Panc1 (cell line): ENCODE data around the gene USP8. TPM values are rescaled to one million over a fixed set of nuclear protein-coding genes. Genes with fewer than 3 reads are reported as not detected.
"Not testable (repeated sequence)": the region's sequence is repeated elsewhere in the genome, so short reads cannot be mapped to it uniquely, and the experiment has no call there.

ENCODE experiments used
- ATAC-seq: fragments of 200-7000 bp; cut with Tn5 transposase; 2 replicates; pipeline ENCODE4 v1.9.1; 2020; ENCODE audit warnings: mild to moderate bottlenecking, moderate library complexity
- BruUV-seq: library from RNA; stranded (reverse); fragments of 400-500 nt; replicated peaks from 2 replicates; lab custom pipeline; 2021; lab: Mats Ljungman, UMichigan
- CTCF ChIA-PET: fragments of 300-600 bp; sonication (Branson Sonifier 250); formaldehyde crosslinking; loops from one replicate; lab custom pipeline; 2022; ENCODE audit warnings: antibody characterized with exemption; lab: Charles Lee
- POLR2A ChIA-PET: fragments of 300-600 bp; sonication (Branson Sonifier 250); formaldehyde crosslinking; loops from one replicate; lab custom pipeline; 2022; ENCODE audit warnings: antibody characterized with exemption; lab: Charles Lee
- DNase-seq: peaks from one replicate; pipeline ENCODE4 v3.0.0-alpha.2; 2010; ENCODE audit warnings: low read depth, low spot score
- H3K27ac ChIP-seq: 2 replicates; pipeline ENCODE4 v1.5.1; 2011; ENCODE audit warnings: mild to moderate bottlenecking, low read length, inconsistent platforms
- H3K27me3 ChIP-seq: fragments of 200-500 bp; sonication (Bioruptor generic); 2 replicates; pipeline ENCODE4 v1.6.0; 2014; ENCODE audit warnings: low read length, inconsistent platforms; ENCODE audit not compliant: control insufficient read depth, insufficient read depth
- H3K36me3 ChIP-seq: fragments of 200-500 bp; sonication (Bioruptor generic); 2 replicates; pipeline ENCODE4 v1.5.1; 2014; ENCODE audit warnings: inconsistent platforms, mild to moderate bottlenecking, low read length, moderate library complexity; ENCODE audit not compliant: control insufficient read depth, insufficient read depth
- H3K4me1 ChIP-seq: 2 replicates; pipeline ENCODE4 v1.5.1; 2011; ENCODE audit warnings: inconsistent platforms, mild to moderate bottlenecking, low read length, moderate library complexity; ENCODE audit not compliant: control insufficient read depth, insufficient read depth
- H3K4me3 ChIP-seq, 2 experiments: 2 replicates each; pipeline ENCODE4 v1.5.1; 2011 to 2012; ENCODE audit warnings: low read depth in 2 of 2, low read length in 2 of 2, mild to moderate bottlenecking in 2 of 2, inconsistent platforms in 1 of 2, moderate library complexity in 1 of 2
- H3K9me3 ChIP-seq: fragments of 200-500 bp; sonication (Bioruptor generic); 2 replicates; pipeline ENCODE4 v1.5.1; 2014; ENCODE audit warnings: low read depth, mild to moderate bottlenecking, inconsistent platforms, low read length, moderate library complexity; ENCODE audit not compliant: control insufficient read depth, insufficient read depth
- POLR2AphosphoS5 ChIP-seq: IDR thresholded peaks from 2 replicates; pipeline ENCODE4 v1.6.1; 2012; ENCODE audit warnings: mild to moderate bottlenecking, low read depth, low read length, moderate library complexity
- SIN3A ChIP-seq: IDR thresholded peaks from 2 replicates; pipeline ENCODE4 v1.6.1; 2012; ENCODE audit warnings: low read depth, mild to moderate bottlenecking, low read length, moderate library complexity, borderline replicate concordance; ENCODE audit not compliant: insufficient read depth
- TCF7L2 ChIP-seq: IDR thresholded peaks from 2 replicates; pipeline ENCODE4 v1.6.1; 2011; ENCODE audit warnings: mild to moderate bottlenecking, low read depth, low read length, inconsistent platforms
- in situ Hi-C: cut with HindIII; loops from 2 replicates; pipeline ENCODE4 v1.10.0; 2016; ENCODE audit warnings: low sequenced_read_pairs, low pct_unique_long_range_greater_than_20kb
- intact Hi-C: fragments of 100-400 bp; cut with micrococcal nuclease; formaldehyde crosslinking; loops from one replicate; pipeline ENCODE4 v1.10.0; 2022; ENCODE audit not compliant: unreplicated experiment
- total RNA-seq: library from RNA; stranded (reverse); gene quantifications from one replicate; pipeline ENCODE4 v1.2.1, GENCODE V29; 2021; ENCODE audit not compliant: unreplicated experiment
- TF ChIP-seq, protein P1 (sequence below), 2 experiments: IDR thresholded peaks; 2 replicates each; pipeline ENCODE4 v1.6.1; 2011 to 2012; ENCODE audit warnings: low read depth in 2 of 2, control low read depth in 1 of 2, low read length in 1 of 2, mild to moderate bottlenecking in 1 of 2, moderate library complexity in 1 of 2; ENCODE audit not compliant: insufficient read depth in 1 of 2
- TF ChIP-seq, protein P2 (sequence below): fragments of 450-650 bp; IDR thresholded peaks from 2 replicates; pipeline ENCODE4 v1.5.1; 2017; ENCODE audit warnings: mild to moderate bottlenecking

Gene USP8
- total RNA-seq, 1 experiment from 2014 or later: 57.3 TPM

DNA sequence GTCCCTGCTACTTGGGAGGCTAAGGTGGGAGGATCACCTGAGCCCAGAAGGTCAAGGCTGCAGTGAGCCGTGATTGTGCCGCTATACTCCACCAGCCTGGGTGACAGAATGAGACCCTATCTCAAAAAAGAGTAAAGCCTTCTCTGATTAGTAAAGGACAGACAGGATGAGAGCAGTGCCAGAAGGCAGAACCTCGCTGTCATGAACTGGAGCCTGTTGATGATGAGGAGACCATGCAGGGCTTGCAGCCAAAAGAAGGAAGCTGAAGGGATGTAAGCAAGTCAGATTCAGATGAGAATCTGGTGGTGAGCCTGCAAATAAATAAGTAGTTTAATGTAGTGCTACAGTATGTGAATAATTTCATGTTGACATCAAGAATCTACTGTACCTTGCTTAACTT, 69.4 kb downstream of the USP8 start:
- H3K36me3 ChIP-seq: peaks cover 44% of the 10 kb centered on the region
- no peaks in the 10 kb centered on the region for H3K9me3 ChIP-seq
- H3K4me1 ChIP-seq: no peaks in the 10 kb centered on the region
- ChIA-PET POLR2A (no interaction called here), CTCF (no interaction called here)
- DNase-seq (no peak), ATAC-seq (no peak)
- intact Hi-C loops: no loop called here
- no peak overlapping the region for H3K4me3 ChIP-seq
- TF ChIP-seq, protein P1, sequence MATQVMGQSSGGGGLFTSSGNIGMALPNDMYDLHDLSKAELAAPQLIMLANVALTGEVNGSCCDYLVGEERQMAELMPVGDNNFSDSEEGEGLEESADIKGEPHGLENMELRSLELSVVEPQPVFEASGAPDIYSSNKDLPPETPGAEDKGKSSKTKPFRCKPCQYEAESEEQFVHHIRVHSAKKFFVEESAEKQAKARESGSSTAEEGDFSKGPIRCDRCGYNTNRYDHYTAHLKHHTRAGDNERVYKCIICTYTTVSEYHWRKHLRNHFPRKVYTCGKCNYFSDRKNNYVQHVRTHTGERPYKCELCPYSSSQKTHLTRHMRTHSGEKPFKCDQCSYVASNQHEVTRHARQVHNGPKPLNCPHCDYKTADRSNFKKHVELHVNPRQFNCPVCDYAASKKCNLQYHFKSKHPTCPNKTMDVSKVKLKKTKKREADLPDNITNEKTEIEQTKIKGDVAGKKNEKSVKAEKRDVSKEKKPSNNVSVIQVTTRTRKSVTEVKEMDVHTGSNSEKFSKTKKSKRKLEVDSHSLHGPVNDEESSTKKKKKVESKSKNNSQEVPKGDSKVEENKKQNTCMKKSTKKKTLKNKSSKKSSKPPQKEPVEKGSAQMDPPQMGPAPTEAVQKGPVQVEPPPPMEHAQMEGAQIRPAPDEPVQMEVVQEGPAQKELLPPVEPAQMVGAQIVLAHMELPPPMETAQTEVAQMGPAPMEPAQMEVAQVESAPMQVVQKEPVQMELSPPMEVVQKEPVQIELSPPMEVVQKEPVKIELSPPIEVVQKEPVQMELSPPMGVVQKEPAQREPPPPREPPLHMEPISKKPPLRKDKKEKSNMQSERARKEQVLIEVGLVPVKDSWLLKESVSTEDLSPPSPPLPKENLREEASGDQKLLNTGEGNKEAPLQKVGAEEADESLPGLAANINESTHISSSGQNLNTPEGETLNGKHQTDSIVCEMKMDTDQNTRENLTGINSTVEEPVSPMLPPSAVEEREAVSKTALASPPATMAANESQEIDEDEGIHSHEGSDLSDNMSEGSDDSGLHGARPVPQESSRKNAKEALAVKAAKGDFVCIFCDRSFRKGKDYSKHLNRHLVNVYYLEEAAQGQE (IDR thresholded peaks at IDR 0.05; ENCODE audit: insufficient read depth in 1 of 2, low read depth in 2 of 2, low read length in 1 of 2): no peak
- TF ChIP-seq POLR2AphosphoS5 (no peak), SIN3A (no peak), TCF7L2 (no peak)
- in situ Hi-C loops: no loop called here
- BruUV-seq: no TSS peak
- H3K27me3 ChIP-seq: no peaks in the 10 kb centered on the region
- no peak overlapping the region for H3K27ac ChIP-seq

DNA sequence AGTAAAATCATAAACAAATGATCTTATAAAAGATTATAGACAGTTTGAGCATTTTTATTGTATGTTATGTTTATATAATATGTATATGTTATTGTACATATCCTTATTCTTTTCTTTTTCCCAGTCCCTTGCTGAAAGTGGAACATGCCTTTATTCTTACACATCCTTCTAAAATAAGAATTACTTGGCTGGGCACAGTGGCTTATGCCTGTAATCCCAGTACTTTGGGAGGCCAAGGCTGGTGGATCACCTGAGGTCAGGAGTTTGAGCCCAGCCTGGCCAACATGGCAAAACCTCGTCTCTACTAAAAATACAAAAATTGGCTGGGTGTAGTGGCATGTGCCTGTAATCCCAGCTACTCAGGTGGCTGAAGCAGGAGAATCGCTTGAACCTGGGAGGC, 70.3 kb downstream of the USP8 start:
- BruUV-seq, intact Hi-C loops, H3K4me3 ChIP-seq, DNase-seq, POLR2A ChIA-PET, H3K4me1 ChIP-seq, H3K27ac ChIP-seq, ATAC-seq, H3K27me3 ChIP-seq, H3K9me3 ChIP-seq, in situ Hi-C loops: not testable (repeated sequence)
- peaks cover 50% of the 10 kb centered on the region for H3K36me3 ChIP-seq
- CTCF ChIA-PET: interaction anchor here (0.7 kb wide), 1 partner anchor 231 kb away, joined by 5 read pairs; no protein-coding TSS in a partner anchor

DNA sequence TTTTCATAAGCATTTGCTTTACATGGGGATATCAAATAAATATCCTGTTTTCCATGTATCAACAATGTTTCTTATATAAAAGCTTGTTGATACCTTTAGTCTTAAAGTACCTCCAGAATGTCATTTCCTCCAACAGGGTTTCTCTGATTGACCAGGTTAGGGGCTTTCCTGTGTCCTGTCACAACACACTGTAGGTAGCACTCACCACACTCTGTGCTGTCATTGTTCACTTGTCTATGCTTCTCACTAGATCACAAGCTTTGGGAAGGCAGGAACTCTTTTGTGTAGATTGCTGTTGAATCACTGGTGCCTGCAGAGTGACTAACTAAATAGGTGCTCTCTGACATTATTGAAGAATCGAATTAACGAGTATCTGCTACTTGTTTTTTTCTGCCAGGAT, 72.5 kb downstream of the USP8 start:
- ATAC-seq (no peak), DNase-seq (no peak)
- BruUV-seq: no TSS peak
- no peak overlapping the region for H3K27ac ChIP-seq
- no peaks in the 10 kb centered on the region for H3K9me3 ChIP-seq
- no peaks in the 10 kb centered on the region for H3K27me3 ChIP-seq
- CTCF ChIA-PET: interaction anchor here (0.8 kb wide), 1 partner anchor 68 kb away, joined by 3 read pairs; no protein-coding TSS in a partner anchor
- TF ChIP-seq SIN3A: no peak
- no peak for TF ChIP-seq TCF7L2
- TF ChIP-seq POLR2AphosphoS5: no peak
- TF ChIP-seq, protein P2, sequence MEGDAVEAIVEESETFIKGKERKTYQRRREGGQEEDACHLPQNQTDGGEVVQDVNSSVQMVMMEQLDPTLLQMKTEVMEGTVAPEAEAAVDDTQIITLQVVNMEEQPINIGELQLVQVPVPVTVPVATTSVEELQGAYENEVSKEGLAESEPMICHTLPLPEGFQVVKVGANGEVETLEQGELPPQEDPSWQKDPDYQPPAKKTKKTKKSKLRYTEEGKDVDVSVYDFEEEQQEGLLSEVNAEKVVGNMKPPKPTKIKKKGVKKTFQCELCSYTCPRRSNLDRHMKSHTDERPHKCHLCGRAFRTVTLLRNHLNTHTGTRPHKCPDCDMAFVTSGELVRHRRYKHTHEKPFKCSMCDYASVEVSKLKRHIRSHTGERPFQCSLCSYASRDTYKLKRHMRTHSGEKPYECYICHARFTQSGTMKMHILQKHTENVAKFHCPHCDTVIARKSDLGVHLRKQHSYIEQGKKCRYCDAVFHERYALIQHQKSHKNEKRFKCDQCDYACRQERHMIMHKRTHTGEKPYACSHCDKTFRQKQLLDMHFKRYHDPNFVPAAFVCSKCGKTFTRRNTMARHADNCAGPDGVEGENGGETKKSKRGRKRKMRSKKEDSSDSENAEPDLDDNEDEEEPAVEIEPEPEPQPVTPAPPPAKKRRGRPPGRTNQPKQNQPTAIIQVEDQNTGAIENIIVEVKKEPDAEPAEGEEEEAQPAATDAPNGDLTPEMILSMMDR: no peak
- TF ChIP-seq, protein P1 (IDR thresholded peaks at IDR 0.05; ENCODE audit: insufficient read depth in 1 of 2, low read depth in 2 of 2, low read length in 1 of 2): no peak
- intact Hi-C loops: no loop called here
- POLR2A ChIA-PET: interaction anchor here (0.6 kb wide), 1 partner anchor 52 kb away, joined by 3 read pairs; no protein-coding TSS in a partner anchor
- no peak overlapping the region for H3K4me3 ChIP-seq
- in situ Hi-C loops: no loop called here
- no peaks in the 10 kb centered on the region for H3K4me1 ChIP-seq
- H3K36me3 ChIP-seq: peaks cover 47% of the 10 kb centered on the region
